ENCODE results near the gene LEMD3.

- TF ChIP-seq FOXP2 (optimal IDR thresholded peaks at IDR 0.05; ENCODE audit: control extremely low read depth, extremely low read length, insufficient read depth) (no peak), EZH2 (IDR thresholded peaks at IDR 0.05) (no peak)
Measured at GRCh38 chr12:65266408-65266807, 97.0 kb downstream of the LEMD3 start.
